K562 (cell line): ENCODE measurements around the gene LRRC43. TPM values are rescaled to one million over a fixed set of nuclear protein-coding genes. Genes with fewer than 3 reads are reported as not detected.
A peak's percentile ranks its signal among the peaks of the same experiment; 100 is the strongest.

ENCODE experiments used
- ESRRA ChIP-seq: fragments of 450-650 bp; IDR thresholded peaks from 2 replicates; pipeline ENCODE4 v1.6.1; 2014; ENCODE audit warnings: low read depth, mild to moderate bottlenecking, moderate library complexity, borderline replicate concordance
- JUND ChIP-seq, 2 experiments: IDR thresholded peaks; 2 replicates in 1 of 2; 3 replicates in 1 of 2; pipeline ENCODE4 v1.6.1; 2011; ENCODE audit warnings: borderline replicate concordance in 2 of 2, low read depth in 2 of 2, low read length in 2 of 2, improper control_type of control experiment in 1 of 2, missing biosample characterization in 1 of 2, missing genetic modification characterization in 1 of 2, missing genetic modification reagents in 1 of 2
- MCM5 ChIP-seq: fragments of 450-650 bp; IDR thresholded peaks from 2 replicates; pipeline ENCODE4 v1.6.1; 2016; ENCODE audit warnings: low read depth
- MTA1 ChIP-seq: fragments of 450-650 bp; IDR thresholded peaks from 2 replicates; pipeline ENCODE4 v1.6.1; 2017; ENCODE audit warnings: borderline replicate concordance
- MYC ChIP-seq, 2 experiments: fragments of 250-450 bp in 1 of 2; sonication (Bioruptor Pico) in 1 of 2; IDR thresholded peaks; 2 replicates each; pipeline versions ENCODE4 v1.5.1 to v1.6.1; 2012 to 2021; ENCODE audit warnings: low read depth in 2 of 2, borderline replicate concordance in 1 of 2, improper control_type of control experiment in 1 of 2, low read length in 1 of 2, mild to moderate bottlenecking in 1 of 2, moderate library complexity in 1 of 2
- PKNOX1 ChIP-seq: fragments of 450-650 bp; IDR thresholded peaks from 2 replicates; pipeline ENCODE4 v1.6.1; 2016
- POLR2A ChIP-seq: fragments of 450-650 bp; conservative IDR thresholded peaks from 2 replicates; pipeline ENCODE4 v1.6.1; 2016
- SNRNP70 ChIP-seq: fragments of 200-400 bp; formaldehyde crosslinking; optimal IDR thresholded peaks from 2 replicates; pipeline ENCODE3; 2017; ENCODE audit warnings: low read depth, low read length
- TSHZ1 ChIP-seq: fragments of 250-450 bp; sonication (Bioruptor Pico); IDR thresholded peaks from 2 replicates; pipeline ENCODE4 v1.4.0; 2020; ENCODE audit warnings: mild to moderate bottlenecking, moderate library complexity
- VEZF1 ChIP-seq: fragments of 200-800 bp; sonication (Bioruptor generic); IDR thresholded peaks from 2 replicates; pipeline ENCODE4 v1.6.1; 2017; ENCODE audit warnings: missing genetic modification characterization, missing compliant biosample characterization
- polyA plus RNA-seq, 8 experiments: library from polyadenylated mRNA; depleted of rRNA in 4 of 8; stranded (reverse) in 5 of 8; unstranded in 3 of 8; fragments of >200 nt; fragmentation: Nextera tagmentation in 2 of 8; fragmentation: Illumina TruSeq in 1 of 8; extraction: Ambion mirVana in 2 of 8; extraction: Trizol in 1 of 8; gene quantifications; 2 replicates each; pipeline versions ENCODE4 v1.2.1 to v1.2.3, GENCODE V29; 2011 to 2014; ENCODE audit warnings: inconsistent platforms in 1 of 8, missing spikeins in 1 of 8
- total RNA-seq, 7 experiments: library from RNA; depleted of rRNA in 6 of 7; stranded (reverse); fragments of >200 nt in 6 of 7; fragmentation: Illumina TruSeq in 2 of 7; extraction: Trizol in 2 of 7; gene quantifications; 2 replicates each; pipeline versions ENCODE4 v1.2.1 to v1.2.3, GENCODE V29; 2011 to 2021; ENCODE audit warnings: low replicate concordance in 1 of 7
- TF ChIP-seq, protein P1 (sequence below), 2 experiments: fragments of 450-650 bp; formaldehyde crosslinking in 1 of 2; IDR thresholded peaks; 2 replicates each; pipeline versions ENCODE4 v1.4.0 to v1.6.1; 2014 to 2020; ENCODE audit warnings: mild to moderate bottlenecking in 2 of 2, borderline replicate concordance in 1 of 2, low read depth in 1 of 2

LRRC43 gene
- total and polyA plus RNA-seq, 9 of the 15 experiments (the other 6 are each of a cell fraction or from before 2014, with no cell fraction given): 0.19 TPM; not detected in 8

DNA sequence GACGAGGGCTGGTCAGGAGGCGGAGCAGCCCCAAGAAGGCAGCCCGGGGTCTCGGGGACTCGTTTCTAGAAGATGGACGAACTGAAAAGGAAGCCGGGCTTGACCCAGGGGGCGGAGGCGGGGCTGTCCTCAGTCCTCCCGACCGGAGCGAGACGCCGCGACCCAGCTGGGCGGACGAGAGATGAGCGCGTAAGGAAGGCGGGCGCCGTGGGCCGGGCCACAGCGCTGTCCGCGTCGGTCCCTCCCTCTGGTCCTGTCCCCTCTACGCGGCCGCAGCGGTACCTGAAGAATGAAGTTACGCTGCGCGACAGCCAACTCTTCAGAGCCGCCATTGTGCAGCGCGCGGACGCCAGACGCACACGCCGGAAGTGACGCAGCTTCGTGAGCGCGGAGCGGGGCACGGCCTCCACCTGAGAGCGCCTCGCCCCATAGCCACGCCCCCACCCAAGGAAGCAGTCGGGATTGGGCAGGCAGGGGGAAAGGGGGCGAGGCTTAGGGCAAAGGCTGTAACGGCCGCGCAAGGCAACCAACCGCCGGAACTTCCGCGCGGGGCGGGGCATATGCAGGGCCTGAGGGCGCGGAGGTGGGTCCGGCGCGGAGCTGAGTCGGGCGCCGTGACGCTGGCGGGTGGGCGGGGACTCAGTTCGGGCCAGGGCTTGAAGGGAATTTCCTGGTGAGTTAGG, 42.9 kb downstream of the LRRC43 start, which contains the start of gene DIABLO (continued):
- TF ChIP-seq, protein P1, sequence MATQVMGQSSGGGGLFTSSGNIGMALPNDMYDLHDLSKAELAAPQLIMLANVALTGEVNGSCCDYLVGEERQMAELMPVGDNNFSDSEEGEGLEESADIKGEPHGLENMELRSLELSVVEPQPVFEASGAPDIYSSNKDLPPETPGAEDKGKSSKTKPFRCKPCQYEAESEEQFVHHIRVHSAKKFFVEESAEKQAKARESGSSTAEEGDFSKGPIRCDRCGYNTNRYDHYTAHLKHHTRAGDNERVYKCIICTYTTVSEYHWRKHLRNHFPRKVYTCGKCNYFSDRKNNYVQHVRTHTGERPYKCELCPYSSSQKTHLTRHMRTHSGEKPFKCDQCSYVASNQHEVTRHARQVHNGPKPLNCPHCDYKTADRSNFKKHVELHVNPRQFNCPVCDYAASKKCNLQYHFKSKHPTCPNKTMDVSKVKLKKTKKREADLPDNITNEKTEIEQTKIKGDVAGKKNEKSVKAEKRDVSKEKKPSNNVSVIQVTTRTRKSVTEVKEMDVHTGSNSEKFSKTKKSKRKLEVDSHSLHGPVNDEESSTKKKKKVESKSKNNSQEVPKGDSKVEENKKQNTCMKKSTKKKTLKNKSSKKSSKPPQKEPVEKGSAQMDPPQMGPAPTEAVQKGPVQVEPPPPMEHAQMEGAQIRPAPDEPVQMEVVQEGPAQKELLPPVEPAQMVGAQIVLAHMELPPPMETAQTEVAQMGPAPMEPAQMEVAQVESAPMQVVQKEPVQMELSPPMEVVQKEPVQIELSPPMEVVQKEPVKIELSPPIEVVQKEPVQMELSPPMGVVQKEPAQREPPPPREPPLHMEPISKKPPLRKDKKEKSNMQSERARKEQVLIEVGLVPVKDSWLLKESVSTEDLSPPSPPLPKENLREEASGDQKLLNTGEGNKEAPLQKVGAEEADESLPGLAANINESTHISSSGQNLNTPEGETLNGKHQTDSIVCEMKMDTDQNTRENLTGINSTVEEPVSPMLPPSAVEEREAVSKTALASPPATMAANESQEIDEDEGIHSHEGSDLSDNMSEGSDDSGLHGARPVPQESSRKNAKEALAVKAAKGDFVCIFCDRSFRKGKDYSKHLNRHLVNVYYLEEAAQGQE (IDR thresholded peaks at IDR 0.05; ENCODE audit: borderline replicate concordance): no peak
- TF ChIP-seq, protein P1 (CRISPR knock-in tag; IDR thresholded peaks at IDR 0.05; ENCODE audit: low read depth): peak; percentile 73; the same call in 1 of the 2 replicates
- TF ChIP-seq ESRRA: peak; percentile 46; the same call in 1 of the 2 replicates
- peak; percentile 59 for TF ChIP-seq VEZF1
- TF ChIP-seq TSHZ1 (CRISPR knock-in tag): no peak
- no peak for TF ChIP-seq SNRNP70
- peak; percentile 76 for TF ChIP-seq MYC (IDR thresholded peaks at IDR 0.05; ENCODE audit: low read depth, low read length)
- peak; percentile 87 for TF ChIP-seq MYC (CRISPR knock-in tag; IDR thresholded peaks at IDR 0.05; ENCODE audit: borderline replicate concordance, low read depth)
- no peak for TF ChIP-seq MCM5
- peak; percentile 88 for TF ChIP-seq PKNOX1
- peak; percentile 95 for TF ChIP-seq MTA1
- peak; percentile 43 for TF ChIP-seq JUND (IDR thresholded peaks at IDR 0.05; ENCODE audit: borderline replicate concordance, low read depth, low read length)
- no peak; the same call in 2 of the 3 replicates for TF ChIP-seq JUND (tag; IDR thresholded peaks at IDR 0.05; ENCODE audit: borderline replicate concordance, low read depth, low read length)
- peak; percentile 98 for TF ChIP-seq POLR2A
